SU-DHL-6 (cell line): ENCODE data around the gene PBRM1.

ENCODE experiments used
- CTCF ChIP-seq: fragments of 200-600 bp; sonication (generic); IDR thresholded peaks from one replicate; pipeline ENCODE4 v1.5.1; 2017; ENCODE audit warnings: antibody characterized with exemption, mild to moderate bottlenecking, low read length, moderate library complexity; ENCODE audit not compliant: insufficient read depth, poor library complexity, severe bottlenecking
- EZH2phosphoT487 ChIP-seq: fragments of 200-600 bp; sonication (generic), shearing (Covaris generic); conservative IDR thresholded peaks from 2 replicates; pipeline ENCODE4 v1.6.1; 2018; ENCODE audit warnings: mild to moderate bottlenecking, antibody characterized with exemption, low read length, moderate library complexity, mixed read lengths

- no peak for TF ChIP-seq CTCF
- TF ChIP-seq EZH2phosphoT487 = no peak
These were observed 170.5 kb downstream of the PBRM1 start for GRCh38 chr3:52515192-52515591.
